Caco-2 (cell line): ENCODE data around the gene CDH2. TPM values are rescaled to one million over a fixed set of nuclear protein-coding genes. Genes with fewer than 3 reads are reported as not detected.
A peak's percentile ranks its signal among the peaks of the same experiment; 100 is the strongest.

Experiments used
- BruUV-seq: library from RNA; stranded (reverse); fragments of 400-500 nt; replicated peaks from 2 replicates; lab custom pipeline; 2021; lab: Mats Ljungman, UMichigan
- CTCF ChIA-PET: fragments of 300-600 bp; sonication (Branson Sonifier 250); formaldehyde crosslinking; loops from one replicate; lab custom pipeline; 2022; ENCODE audit warnings: antibody characterized with exemption; lab: Charles Lee
- POLR2A ChIA-PET: fragments of 300-600 bp; sonication (Branson Sonifier 250); formaldehyde crosslinking; loops from one replicate; lab custom pipeline; 2022; ENCODE audit warnings: antibody characterized with exemption; lab: Charles Lee
- DNase-seq, 2 experiments: peaks; one replicate each; pipeline versions ENCODE4 v3.0.0 to v3.0.0-alpha.2; 2020 to 2022
- H3K27me3 ChIP-seq: replicated peaks from 2 replicates; pipeline ENCODE4 v1.6.0; 2011; ENCODE audit warnings: low read length; ENCODE audit not compliant: control insufficient read depth, insufficient read depth
- H3K36me3 ChIP-seq: 2 replicates; pipeline ENCODE4 v1.5.1; 2011; ENCODE audit warnings: low read length; ENCODE audit not compliant: control insufficient read depth, insufficient read depth
- H3K4me1 ChIP-seq: fragments of 250-450 bp; sonication (Bioruptor Pico); 2 replicates; pipeline ENCODE4 v1.5.1; 2020; ENCODE audit warnings: mild to moderate bottlenecking
- H3K4me3 ChIP-seq: 2 replicates; pipeline ENCODE4 v1.5.1; 2011; ENCODE audit warnings: low read depth, mild to moderate bottlenecking, control low read depth, low read length
- H3K9me3 ChIP-seq: fragments of 250-450 bp; sonication (Bioruptor Pico); 2 replicates; pipeline ENCODE4 v1.5.1; 2020; ENCODE audit warnings: mild to moderate bottlenecking, moderate library complexity
- H3K27ac Mint-ChIP-seq: one replicate; pipeline ENCODE4 v1.8.0; 2022; ENCODE audit warnings: mixed read lengths; ENCODE audit not compliant: unreplicated experiment
- H3K27me3 Mint-ChIP-seq: one replicate; pipeline ENCODE4 v1.8.0; 2022; ENCODE audit warnings: mixed read lengths; ENCODE audit not compliant: insufficient read depth, unreplicated experiment
- H3K36me3 Mint-ChIP-seq: one replicate; pipeline ENCODE4 v1.8.0; 2022; ENCODE audit warnings: mild to moderate bottlenecking, mixed read lengths; ENCODE audit not compliant: insufficient read depth, unreplicated experiment
- H3K4me1 Mint-ChIP-seq: one replicate; pipeline ENCODE4 v1.8.0; 2022; ENCODE audit warnings: low read depth, mixed read lengths; ENCODE audit not compliant: unreplicated experiment
- H3K4me3 Mint-ChIP-seq: one replicate; pipeline ENCODE4 v1.8.0; 2022; ENCODE audit warnings: mild to moderate bottlenecking, moderate library complexity, mixed read lengths; ENCODE audit not compliant: unreplicated experiment
- H3K9me3 Mint-ChIP-seq: one replicate; pipeline ENCODE4 v1.8.0; 2022; ENCODE audit warnings: mixed read lengths; ENCODE audit not compliant: unreplicated experiment
- intact Hi-C: fragments of 100-400 bp; cut with micrococcal nuclease; formaldehyde crosslinking; loops from one replicate; pipeline ENCODE4 v1.10.0; 2022; ENCODE audit not compliant: unreplicated experiment
- total RNA-seq: library from RNA; stranded (reverse); gene quantifications from 2 replicates; pipeline ENCODE4 v1.2.3, GENCODE V29; 2022
- TF ChIP-seq, protein P1 (sequence below), 2 experiments: fragments of 200-600 bp in 1 of 2; IDR thresholded peaks; 1 replicate in 1 of 2; 2 replicates in 1 of 2; pipeline versions ENCODE4 v1.5.1 to v1.8.0; 2011 to 2022; ENCODE audit warnings: antibody characterized with exemption in 1 of 2, control low read depth in 1 of 2, inconsistent platforms in 1 of 2, low read depth in 1 of 2, low read length in 1 of 2, mild to moderate bottlenecking in 1 of 2, moderate library complexity in 1 of 2; ENCODE audit not compliant: insufficient read depth in 1 of 2, severe bottlenecking in 1 of 2, unreplicated experiment in 1 of 2

Gene CDH2
- total RNA-seq, 1 experiment from 2014 or later: 1.4 TPM

DNA sequence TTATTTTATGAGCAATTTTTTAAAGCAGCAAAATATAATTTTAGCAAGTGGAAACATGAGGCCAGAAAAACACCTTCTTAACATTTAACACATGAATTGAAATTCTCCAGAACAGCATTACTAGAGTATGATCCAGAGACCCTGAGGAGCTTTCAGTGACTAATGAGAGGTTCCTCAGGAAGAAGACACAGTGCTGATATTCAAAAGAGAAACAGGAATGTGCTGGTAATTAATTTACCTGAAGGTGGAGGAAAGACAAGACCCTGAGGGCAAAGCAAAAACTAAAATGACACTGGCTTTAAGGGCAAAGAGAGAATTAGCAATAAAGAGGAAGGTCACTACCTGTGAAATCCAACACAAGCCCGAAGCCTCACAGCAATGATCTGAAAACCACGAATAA is 97.0 kb downstream of the CDH2 start:
- Mint-ChIP-seq H3K36me3 (no peaks in the 10 kb centered on the region), H3K27ac (no peak overlapping the region), H3K4me3 (no peak overlapping the region), H3K4me1 (peaks cover 5% of the 10 kb centered on the region), H3K9me3 (peaks cover 1% of the 10 kb centered on the region), H3K27me3 (no peaks in the 10 kb centered on the region)
- BruUV-seq: no TSS peak
- Histone ChIP-seq H3K4me3 (no peak overlapping the region), H3K27me3 (no peaks in the 10 kb centered on the region), H3K4me1 (peaks cover 9% of the 10 kb centered on the region; the same call in 1 of the 2 replicates), H3K9me3 (no peaks in the 10 kb centered on the region), H3K36me3 (no peaks in the 10 kb centered on the region)
- no peak for DNase-seq
- POLR2A ChIA-PET: no interaction called here
- TF ChIP-seq, protein P1, sequence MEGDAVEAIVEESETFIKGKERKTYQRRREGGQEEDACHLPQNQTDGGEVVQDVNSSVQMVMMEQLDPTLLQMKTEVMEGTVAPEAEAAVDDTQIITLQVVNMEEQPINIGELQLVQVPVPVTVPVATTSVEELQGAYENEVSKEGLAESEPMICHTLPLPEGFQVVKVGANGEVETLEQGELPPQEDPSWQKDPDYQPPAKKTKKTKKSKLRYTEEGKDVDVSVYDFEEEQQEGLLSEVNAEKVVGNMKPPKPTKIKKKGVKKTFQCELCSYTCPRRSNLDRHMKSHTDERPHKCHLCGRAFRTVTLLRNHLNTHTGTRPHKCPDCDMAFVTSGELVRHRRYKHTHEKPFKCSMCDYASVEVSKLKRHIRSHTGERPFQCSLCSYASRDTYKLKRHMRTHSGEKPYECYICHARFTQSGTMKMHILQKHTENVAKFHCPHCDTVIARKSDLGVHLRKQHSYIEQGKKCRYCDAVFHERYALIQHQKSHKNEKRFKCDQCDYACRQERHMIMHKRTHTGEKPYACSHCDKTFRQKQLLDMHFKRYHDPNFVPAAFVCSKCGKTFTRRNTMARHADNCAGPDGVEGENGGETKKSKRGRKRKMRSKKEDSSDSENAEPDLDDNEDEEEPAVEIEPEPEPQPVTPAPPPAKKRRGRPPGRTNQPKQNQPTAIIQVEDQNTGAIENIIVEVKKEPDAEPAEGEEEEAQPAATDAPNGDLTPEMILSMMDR (IDR thresholded peaks at IDR 0.05; ENCODE audit: insufficient read depth in 1 of 2, low read depth in 1 of 2, low read length in 1 of 2, severe bottlenecking in 1 of 2, unreplicated experiment in 1 of 2): no peak
- CTCF ChIA-PET: no interaction called here
- intact Hi-C loops: loop anchor here (1.0 to 5.0 kb wide), 3 partner anchors 15 to 82 kb away; no protein-coding TSS in a partner anchor

GRCh38 chr18:28078849-28079248 is 98.1 kb downstream of the CDH2 start:
- H3K4me3 Mint-ChIP-seq: peak overlapping the region; percentile 8
- intact Hi-C loops: loop anchor here (1.0 to 5.0 kb wide), 5 partner anchors 14 to 232 kb away; no protein-coding TSS in a partner anchor
- H3K36me3 Mint-ChIP-seq: no peaks in the 10 kb centered on the region
- no TSS peak for BruUV-seq
- Histone ChIP-seq H3K9me3 (no peaks in the 10 kb centered on the region), H3K4me1 (peaks cover 9% of the 10 kb centered on the region; the same call in 1 of the 2 replicates), H3K27me3 (no peaks in the 10 kb centered on the region), H3K4me3 (no peak overlapping the region), H3K36me3 (no peaks in the 10 kb centered on the region)
- H3K27me3 Mint-ChIP-seq: no peaks in the 10 kb centered on the region
- POLR2A ChIA-PET: no interaction called here
- CTCF ChIA-PET: no interaction called here
- peaks cover 5% of the 10 kb centered on the region for H3K4me1 Mint-ChIP-seq
- H3K27ac Mint-ChIP-seq: peak overlapping the region; percentile 5
- peak in 1 of 2 experiments; percentile 15 for DNase-seq
- H3K9me3 Mint-ChIP-seq: no peaks in the 10 kb centered on the region
- TF ChIP-seq, protein P1 (IDR thresholded peaks at IDR 0.05; ENCODE audit: insufficient read depth in 1 of 2, low read depth in 1 of 2, low read length in 1 of 2, severe bottlenecking in 1 of 2, unreplicated experiment in 1 of 2): no peak

DNA sequence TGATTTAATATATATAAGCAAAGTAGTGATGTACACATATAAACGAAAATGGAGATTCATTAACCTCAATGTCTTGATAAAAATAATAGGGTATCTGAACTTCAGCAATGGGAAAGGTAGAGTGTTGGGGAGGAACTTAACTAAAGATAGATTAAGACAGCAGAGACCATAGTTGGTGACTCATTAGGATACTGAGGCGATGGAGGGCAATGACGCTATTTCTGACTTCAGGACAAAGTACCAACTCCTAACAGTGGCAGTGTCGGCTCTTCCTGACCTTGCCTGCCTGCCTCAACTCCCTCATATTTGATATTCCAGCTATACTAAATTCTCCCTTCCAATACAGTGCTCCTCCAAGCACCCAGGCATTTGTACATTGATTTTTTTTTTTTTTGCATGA is 98.6 kb downstream of the CDH2 start:
- Mint-ChIP-seq H3K4me1 (peaks cover 5% of the 10 kb centered on the region), H3K36me3 (no peaks in the 10 kb centered on the region), H3K9me3 (no peaks in the 10 kb centered on the region), H3K27ac (peak overlapping the region; percentile 5), H3K4me3 (peak overlapping the region; percentile 8), H3K27me3 (no peaks in the 10 kb centered on the region)
- ChIA-PET CTCF (no interaction called here), POLR2A (no interaction called here)
- H3K9me3 ChIP-seq: no peaks in the 10 kb centered on the region
- BruUV-seq: no TSS peak
- peaks cover 9% of the 10 kb centered on the region; the same call in 1 of the 2 replicates for H3K4me1 ChIP-seq
- H3K36me3 ChIP-seq: no peaks in the 10 kb centered on the region
- H3K4me3 ChIP-seq: no peak overlapping the region
- intact Hi-C loops: loop anchor here (1.0 to 5.0 kb wide), 4 partner anchors 49 to 231 kb away; no protein-coding TSS in a partner anchor
- TF ChIP-seq, protein P1 (IDR thresholded peaks at IDR 0.05; ENCODE audit: insufficient read depth in 1 of 2, low read depth in 1 of 2, low read length in 1 of 2, severe bottlenecking in 1 of 2, unreplicated experiment in 1 of 2): no peak
- no peaks in the 10 kb centered on the region for H3K27me3 ChIP-seq
- DNase-seq: no peak
